GM18517 (cell line): Measurements from ENCODE around the gene MICALL2.

Experiments
- ATAC-seq: cut with Tn5 transposase; IDR thresholded peaks from one replicate; pipeline ENCODE4 v1.9.1; 2021; ENCODE audit warnings: mild to moderate bottlenecking, moderate library complexity; ENCODE audit not compliant: unreplicated experiment

The MICALL2 gene

DNA sequence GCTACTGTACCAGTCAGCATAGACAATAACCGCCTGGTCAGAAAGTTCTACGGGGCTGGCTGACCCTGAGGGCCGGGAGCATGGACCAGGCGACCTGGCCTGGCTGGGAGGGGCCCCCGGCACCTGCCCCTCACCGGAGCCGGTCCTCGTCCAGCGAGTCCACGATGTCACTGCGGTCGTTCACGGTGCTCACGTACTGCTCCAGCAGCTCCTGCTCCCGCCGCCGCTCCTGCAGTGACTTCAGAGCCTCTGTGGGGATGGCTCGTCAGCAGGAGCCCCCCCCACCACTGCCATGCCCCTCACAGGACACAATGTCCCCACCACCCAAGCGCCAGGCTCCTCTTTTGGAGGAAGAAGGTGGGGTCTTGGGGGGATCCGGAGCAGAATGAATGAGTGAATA is 22.7 kb downstream of the MICALL2 start:
- no peak for ATAC-seq

DNA sequence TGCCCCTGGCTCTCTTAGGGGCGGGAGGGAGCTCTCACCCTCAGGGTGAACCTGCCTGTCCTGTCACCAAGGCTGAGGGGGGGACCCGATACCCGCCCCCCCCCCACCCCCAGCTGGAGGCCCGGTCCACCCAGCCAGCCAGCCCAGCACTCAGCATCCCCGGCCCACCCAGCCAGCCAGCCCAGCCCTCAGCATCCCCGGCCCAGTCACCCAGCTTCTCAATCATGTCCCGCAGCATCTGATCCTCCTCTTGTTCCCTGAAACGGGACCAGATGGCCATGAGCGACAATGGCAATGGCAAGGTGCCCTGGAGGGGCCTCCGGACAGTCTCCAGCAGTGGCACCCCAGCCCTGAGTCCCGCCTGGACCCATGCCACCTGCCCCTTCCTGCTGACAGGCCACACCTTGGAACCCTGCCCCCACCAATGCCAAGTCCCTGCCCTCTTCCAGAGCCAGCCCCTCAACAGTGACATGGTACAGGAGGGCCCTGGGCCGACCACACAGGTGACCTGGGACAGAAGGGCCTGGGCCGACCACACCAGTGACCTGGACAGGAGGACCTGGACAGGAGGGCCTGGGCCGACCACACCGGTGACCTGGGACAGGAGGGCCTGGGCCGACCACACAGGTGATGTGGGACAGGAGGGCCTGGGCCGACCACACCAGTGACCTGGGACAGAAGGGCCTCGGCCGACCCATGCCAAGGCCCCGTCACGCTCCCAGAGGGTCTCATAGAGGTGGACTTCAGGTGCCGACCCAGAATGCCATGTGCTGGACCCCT is 24.2 kb downstream of the MICALL2 start:
- no peak for ATAC-seq

GRCh38 chr7:1434165-1434718 is 25.0 kb downstream of the MICALL2 start:
- no peak for ATAC-seq

DNA sequence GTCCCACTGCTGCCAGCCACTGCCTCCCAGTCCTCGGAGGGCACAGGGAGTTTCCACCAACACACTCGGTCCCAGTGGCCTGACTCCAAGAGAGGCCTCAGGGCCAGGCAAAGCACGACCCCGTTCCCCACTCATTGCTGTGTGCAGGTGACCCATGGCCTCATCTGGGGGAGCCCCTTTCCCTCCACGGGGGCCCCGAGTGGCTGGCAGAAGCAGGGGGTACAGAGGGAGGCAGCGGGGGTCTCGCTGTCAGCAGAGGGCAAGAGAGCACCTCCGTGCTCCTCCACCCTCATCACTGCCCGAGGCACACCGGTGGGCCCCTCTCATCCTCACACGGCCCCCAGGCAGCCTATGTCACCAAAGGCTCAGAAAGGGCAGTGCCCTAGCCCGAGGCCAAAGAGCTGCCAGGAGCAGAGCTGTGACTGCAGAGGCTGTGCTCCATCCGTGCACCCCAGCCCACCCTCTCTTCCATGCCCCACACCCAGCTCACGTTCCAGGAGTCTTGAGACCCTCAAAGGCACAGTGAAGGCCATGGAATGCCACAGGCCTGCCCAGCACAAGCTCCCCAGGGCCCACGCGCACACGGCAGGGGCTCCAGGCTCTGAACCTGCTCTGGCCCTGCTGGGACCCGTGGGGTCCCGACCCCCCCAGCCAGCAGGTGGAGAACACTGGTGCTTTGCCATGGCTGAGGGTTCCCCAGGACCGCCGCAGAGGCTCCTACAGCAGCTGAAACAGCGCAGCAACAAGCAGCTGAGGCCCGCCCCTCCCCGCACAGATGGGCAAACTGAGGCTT is 25.9 kb downstream of the MICALL2 start:
- ATAC-seq = no peak

GRCh38 chr7:1432411-1433082 is 26.7 kb downstream of the MICALL2 start:
- ATAC-seq = no peak

DNA sequence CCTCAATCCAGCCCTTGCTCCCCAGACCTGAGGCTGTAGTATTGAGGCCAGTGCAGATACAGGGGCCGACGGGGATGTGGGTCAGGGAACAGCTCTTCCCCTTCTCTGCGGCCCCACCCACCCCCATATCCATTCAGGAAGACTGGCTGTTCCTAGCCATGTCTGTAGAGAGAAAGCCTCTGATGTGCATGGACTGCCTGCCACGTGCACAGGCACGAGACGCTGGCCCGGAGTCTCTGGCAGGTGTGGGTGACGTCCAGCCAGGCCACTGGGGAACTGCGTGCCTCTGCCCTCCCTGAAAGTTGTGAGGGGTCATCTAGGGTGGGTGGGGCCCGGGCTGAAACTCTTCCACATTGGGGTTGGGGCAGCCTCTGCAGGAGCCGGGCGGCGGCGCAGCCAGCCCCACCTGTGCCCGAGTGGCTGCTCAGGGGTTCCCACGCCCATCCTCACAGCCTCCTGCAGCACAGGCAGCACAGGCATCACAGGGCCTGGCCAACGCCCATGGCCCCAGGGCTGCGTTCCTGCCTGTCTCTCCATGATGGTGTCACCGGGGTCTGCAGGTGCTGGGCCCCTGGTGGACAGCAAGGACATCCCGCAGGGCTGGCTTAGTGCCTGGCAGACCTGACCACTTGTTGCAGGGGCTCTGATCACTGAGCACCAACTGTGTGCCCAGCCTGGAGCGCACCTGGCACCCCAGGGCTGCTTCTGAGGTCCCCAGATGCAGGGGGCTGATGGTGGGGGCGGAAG is 27.5 kb downstream of the MICALL2 start:
- no peak for ATAC-seq

DNA sequence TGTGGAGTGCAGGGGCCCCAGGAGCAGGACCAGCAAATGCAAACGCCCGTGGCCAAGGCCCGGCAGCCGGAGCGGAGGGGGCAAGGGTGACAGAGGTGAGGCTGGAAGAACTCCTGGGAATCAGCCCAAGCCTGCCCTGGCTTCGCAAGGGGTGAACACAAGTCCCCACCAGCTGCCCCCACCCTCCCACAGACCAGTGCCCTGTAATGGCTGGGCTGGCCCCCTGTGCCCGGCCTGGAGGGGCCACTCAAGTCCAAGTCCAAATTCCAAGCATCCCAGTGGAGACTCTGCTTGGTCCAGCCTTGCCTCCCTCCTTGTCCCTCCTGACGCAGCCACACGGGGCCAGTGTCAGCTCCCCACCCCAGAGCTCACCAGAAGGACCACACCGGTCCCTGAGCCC is 28.0 kb downstream of the MICALL2 start:
- ATAC-seq = no peak

GRCh38 chr7:1430056-1430845 is 29.0 kb downstream of the MICALL2 start:
- no peak for ATAC-seq

DNA sequence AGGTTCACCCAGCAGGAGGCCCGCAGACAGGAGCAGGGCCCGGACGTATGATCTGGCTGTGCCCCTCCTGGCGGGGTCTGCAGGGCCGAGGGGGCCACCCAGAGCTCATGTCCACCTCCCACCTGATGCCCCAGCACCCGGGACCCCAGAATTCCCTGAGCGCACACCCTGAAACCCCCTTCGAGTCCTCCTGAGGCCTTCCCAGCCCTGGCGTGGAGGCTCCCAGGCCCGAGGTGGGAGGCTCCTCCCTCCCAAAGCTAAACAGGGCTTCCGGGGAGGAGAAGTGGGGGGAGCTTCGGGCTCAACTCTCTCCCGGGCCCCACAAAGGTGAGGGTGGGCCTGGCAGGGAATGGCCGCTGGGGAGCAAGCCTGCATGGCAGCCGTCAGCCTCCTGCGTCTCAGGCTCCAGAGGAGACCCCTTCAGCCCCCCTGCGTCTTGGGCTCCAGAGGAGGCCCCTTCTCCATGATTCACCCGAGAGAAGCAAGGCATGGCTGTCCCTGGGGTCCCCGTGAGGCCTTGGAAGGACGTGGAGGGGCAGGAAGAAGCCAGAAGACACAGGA is 30.2 kb downstream of the MICALL2 start:
- no peak for ATAC-seq

DNA sequence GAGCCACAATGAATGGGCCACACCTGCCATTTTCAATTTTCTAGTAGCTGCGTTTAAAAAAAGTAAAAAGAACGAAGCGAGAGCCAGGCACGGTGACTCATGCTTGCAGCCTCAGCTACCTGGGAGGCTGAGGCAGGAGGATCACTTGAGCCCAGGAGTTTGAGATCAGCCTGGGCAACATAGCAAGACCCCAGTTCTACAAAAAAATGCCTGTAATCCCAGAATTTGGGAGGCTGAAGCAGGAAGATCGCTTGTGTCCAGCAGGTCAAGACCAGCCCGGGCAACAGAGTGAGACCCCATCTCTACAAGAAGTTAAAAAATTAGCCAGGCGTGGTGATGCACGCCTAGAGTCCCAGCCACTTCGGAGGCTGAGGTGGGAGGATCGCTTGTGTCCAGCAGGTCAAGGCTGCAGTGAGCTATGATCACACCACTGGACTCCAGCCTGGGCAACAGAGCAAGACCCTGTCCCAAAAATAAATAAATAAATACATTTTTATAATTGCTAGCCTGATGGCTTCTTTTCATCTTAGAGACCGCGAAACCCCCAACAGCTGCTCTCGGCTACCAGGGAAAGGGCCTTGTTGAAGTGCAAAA is 32.1 kb downstream of the MICALL2 start:
- no peak for ATAC-seq

- no peak for ATAC-seq
Measured at GRCh38 chr7:1426474-1426873, 32.8 kb downstream of the MICALL2 start.

DNA sequence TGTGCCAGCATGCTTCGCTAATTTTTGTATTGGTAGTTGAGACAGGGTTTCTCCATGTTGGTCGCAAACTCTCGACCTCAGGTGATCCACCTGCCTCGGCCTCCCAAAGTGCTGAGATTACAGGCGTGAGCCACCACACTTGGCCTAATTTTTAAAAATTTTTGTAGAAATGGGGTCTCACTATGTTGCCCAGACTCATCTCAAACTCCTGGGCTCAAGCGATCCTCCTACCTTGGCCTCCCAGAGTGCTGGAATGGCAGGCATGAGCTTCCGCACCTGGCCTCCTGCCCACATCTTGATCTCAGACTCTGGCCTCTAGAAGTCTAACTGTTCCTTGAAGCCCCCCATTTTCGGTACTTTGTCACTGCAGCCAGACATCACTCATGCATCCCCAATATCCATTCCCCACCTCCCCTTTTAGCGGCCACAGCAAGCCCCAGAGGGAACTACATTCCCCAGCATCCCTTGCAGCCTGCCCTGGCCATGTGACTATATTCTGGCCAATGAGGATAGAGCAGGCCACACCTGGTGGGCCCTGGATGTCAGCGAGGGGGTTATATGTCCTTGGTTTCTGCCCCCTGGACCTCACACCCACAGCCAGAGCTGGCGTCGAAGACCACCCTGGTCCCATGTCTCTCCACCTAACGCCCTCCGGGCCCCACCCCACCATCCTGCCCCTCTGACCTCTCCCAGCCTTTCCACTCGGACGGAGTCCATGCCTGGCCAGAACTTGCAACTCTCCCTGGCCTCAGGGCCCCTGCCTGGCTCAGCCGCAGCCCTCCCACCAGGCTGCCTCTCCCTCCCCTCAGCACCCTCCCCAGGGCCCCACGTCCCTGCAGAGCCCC is 33.8 kb downstream of the MICALL2 start:
- ATAC-seq = no peak

DNA sequence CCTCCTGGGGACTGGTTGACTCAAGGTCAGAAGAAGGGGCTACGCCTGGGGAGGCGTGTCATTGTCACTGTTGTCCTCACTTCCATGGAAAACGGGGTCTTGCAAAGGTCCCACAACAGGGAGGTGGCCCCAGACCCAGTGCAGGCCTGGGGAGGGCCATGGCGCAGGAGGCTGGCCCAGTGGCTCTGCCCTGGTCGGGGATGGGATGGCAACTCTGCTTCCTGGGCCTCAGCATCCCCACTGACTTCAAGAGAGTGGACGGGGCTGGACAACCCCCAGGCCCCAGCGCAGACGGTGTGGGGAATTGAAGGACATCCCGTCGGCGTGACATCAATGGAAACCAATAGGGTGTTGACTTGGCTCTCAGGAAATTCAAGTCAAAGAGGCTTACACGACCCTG is 35.2 kb downstream of the MICALL2 start:
- ATAC-seq = no peak

GRCh38 chr7:1423264-1423811 is 35.9 kb downstream of the MICALL2 start:
- ATAC-seq = no peak

- ATAC-seq = no peak
Measured at GRCh38 chr7:1422512-1423263, 36.6 kb downstream of the MICALL2 start.

- ATAC-seq = no peak
Measured at GRCh38 chr7:1421946-1422345, 37.3 kb downstream of the MICALL2 start.

DNA sequence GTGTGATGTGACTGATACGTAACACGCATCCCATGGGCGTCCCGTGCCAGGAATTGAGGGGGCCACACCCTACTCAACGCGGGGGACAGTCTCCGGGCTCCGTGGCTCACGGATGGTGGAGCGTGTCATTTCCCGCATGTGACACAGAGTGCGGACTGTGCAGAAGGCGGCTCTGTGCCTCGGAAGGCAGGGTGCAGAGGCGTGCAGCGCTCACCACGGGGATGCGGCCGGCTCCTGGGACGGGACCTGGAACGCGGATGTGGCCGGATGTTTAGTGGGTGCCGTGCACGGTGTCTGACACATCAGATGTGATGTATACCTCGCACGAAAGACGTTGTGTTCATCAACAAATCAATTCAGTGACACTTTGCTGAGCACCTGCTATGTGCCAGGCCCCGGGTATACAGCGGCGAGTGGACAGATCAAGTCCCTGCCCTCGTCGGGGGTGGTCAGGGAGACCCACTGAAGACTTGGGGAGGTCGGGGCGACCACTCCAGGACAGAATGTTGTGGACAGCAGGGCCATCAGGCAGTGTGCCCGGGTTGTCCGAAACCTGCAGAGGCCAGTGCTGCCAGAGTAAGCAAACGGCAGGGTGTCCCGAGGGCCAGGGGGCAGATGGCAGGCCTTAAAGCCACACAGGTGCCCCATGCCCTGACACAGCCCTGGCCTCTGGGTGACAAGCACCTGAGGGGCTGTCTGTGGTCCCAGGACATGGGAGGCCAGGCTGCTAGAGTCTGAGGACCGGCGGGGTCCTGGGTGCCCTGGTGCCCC is 38.1 kb downstream of the MICALL2 start:
- ATAC-seq = no peak
